ENCODE data around the gene ZNF428.
"Not testable (repeated sequence)": the region's sequence is repeated elsewhere in the genome, so short reads cannot be mapped to it uniquely, and the experiment has no call there.

Gene ZNF428

GRCh38 chr19:43595999-43596841 is 23.2 kb downstream of the ZNF428 start, which contains the start of the genes IRGQ and ZNF576:
TSS of gene IRGQ (minus strand) at chr19:43596134. CDS start at chr19:43595338, 796 bp downstream.
TSS of gene ZNF576 (plus strand) at chr19:43596595. CDS start at chr19:43597109, 514 bp downstream.
- no peaks in the 10 kb centered on the region for H3K9me3 Mint-ChIP-seq
- peaks cover 39% of the 10 kb centered on the region for H3K4me1 Mint-ChIP-seq (ENCODE audit: low read depth)
- peak within 1 kb of the TSS; percentile 100 for H3K4me3 Mint-ChIP-seq
- peak; percentile 100 for DNase-seq
- H3K27ac Mint-ChIP-seq: peak within 1 kb of the TSS; percentile 100
- no peaks in the 10 kb centered on the region for H3K27me3 Mint-ChIP-seq
- peaks cover 85% of the 10 kb centered on the region for H3K36me3 Mint-ChIP-seq (ENCODE audit: low read depth)

GRCh38 chr19:43595605-43595998 is 23.8 kb downstream of the ZNF428 start:
- no peak for DNase-seq
- Mint-ChIP-seq H3K4me1 (ENCODE audit: low read depth) (peaks cover 39% of the 10 kb centered on the region), H3K36me3 (ENCODE audit: low read depth) (peaks cover 85% of the 10 kb centered on the region), H3K27ac (peak overlapping the region; percentile 100), H3K9me3 (no peaks in the 10 kb centered on the region), H3K27me3 (no peaks in the 10 kb centered on the region), H3K4me3 (peak overlapping the region; percentile 100)

- H3K36me3 Mint-ChIP-seq (ENCODE audit: low read depth): peaks cover 85% of the 10 kb centered on the region
- peak overlapping the region; percentile 100 for H3K4me3 Mint-ChIP-seq
- H3K27ac Mint-ChIP-seq: peak overlapping the region; percentile 100
- H3K4me1 Mint-ChIP-seq (ENCODE audit: low read depth): peaks cover 41% of the 10 kb centered on the region
- H3K27me3 Mint-ChIP-seq: no peaks in the 10 kb centered on the region
- H3K9me3 Mint-ChIP-seq: no peaks in the 10 kb centered on the region
- DNase-seq: peak; percentile 82
Observed at GRCh38 chr19:43594710-43595604, 24.5 kb downstream of the ZNF428 start.

- Mint-ChIP-seq H3K4me3 (peak overlapping the region; percentile 100), H3K4me1 (ENCODE audit: low read depth) (peaks cover 42% of the 10 kb centered on the region), H3K27me3 (no peaks in the 10 kb centered on the region), H3K36me3 (ENCODE audit: low read depth) (peaks cover 82% of the 10 kb centered on the region), H3K9me3 (no peaks in the 10 kb centered on the region), H3K27ac (peak overlapping the region; percentile 57)
- no peak for DNase-seq
Observed at GRCh38 chr19:43594081-43594697, 25.2 kb downstream of the ZNF428 start.

GRCh38 chr19:43592800-43593350 is 26.6 kb downstream of the ZNF428 start:
- no peak overlapping the region for H3K4me3 Mint-ChIP-seq
- DNase-seq: no peak
- no peak overlapping the region for H3K27ac Mint-ChIP-seq
- peaks cover 77% of the 10 kb centered on the region for H3K36me3 Mint-ChIP-seq (ENCODE audit: low read depth)
- H3K9me3 Mint-ChIP-seq: no peaks in the 10 kb centered on the region
- H3K4me1 Mint-ChIP-seq (ENCODE audit: low read depth): peaks cover 31% of the 10 kb centered on the region
- H3K27me3 Mint-ChIP-seq: no peaks in the 10 kb centered on the region

GRCh38 chr19:43591904-43592772 is 27.3 kb downstream of the ZNF428 start:
- Mint-ChIP-seq H3K9me3 (no peaks in the 10 kb centered on the region), H3K4me3 (no peak overlapping the region), H3K36me3 (ENCODE audit: low read depth) (peaks cover 72% of the 10 kb centered on the region), H3K27me3 (no peaks in the 10 kb centered on the region), H3K27ac (no peak overlapping the region), H3K4me1 (ENCODE audit: low read depth) (peaks cover 24% of the 10 kb centered on the region)
- no peak for DNase-seq

- H3K9me3 Mint-ChIP-seq: no peaks in the 10 kb centered on the region
- H3K27ac Mint-ChIP-seq: peak overlapping the region; percentile 56
- DNase-seq: no peak
Observed at GRCh38 chr19:43589678-43590077, 29.8 kb downstream of the ZNF428 start.

GRCh38 chr19:43589277-43589676 is 30.2 kb downstream of the ZNF428 start:
- no peaks in the 10 kb centered on the region for H3K9me3 Mint-ChIP-seq
- no peak overlapping the region for H3K4me3 Mint-ChIP-seq
- no peak overlapping the region for H3K27ac Mint-ChIP-seq
- no peaks in the 10 kb centered on the region for H3K27me3 Mint-ChIP-seq
- no peak for DNase-seq
- peaks cover 19% of the 10 kb centered on the region for H3K4me1 Mint-ChIP-seq (ENCODE audit: low read depth)
- peaks cover 63% of the 10 kb centered on the region for H3K36me3 Mint-ChIP-seq (ENCODE audit: low read depth)

More at GRCh38 chr19:43589678-43590077, 29.8 kb downstream of the ZNF428 start:
- Mint-ChIP-seq H3K4me3 (no peak overlapping the region), H3K27me3 (no peaks in the 10 kb centered on the region), H3K4me1 (ENCODE audit: low read depth) (peaks cover 17% of the 10 kb centered on the region), H3K36me3 (ENCODE audit: low read depth) (peaks cover 67% of the 10 kb centered on the region)

- DNase-seq, H3K4me3 Mint-ChIP-seq, H3K9me3 Mint-ChIP-seq, H3K27me3 Mint-ChIP-seq, H3K27ac Mint-ChIP-seq: not testable (repeated sequence)
- Mint-ChIP-seq H3K4me1 (ENCODE audit: low read depth) (peaks cover 13% of the 10 kb centered on the region), H3K36me3 (ENCODE audit: low read depth) (peaks cover 46% of the 10 kb centered on the region)
Observed at GRCh38 chr19:43587029-43587428, 32.4 kb downstream of the ZNF428 start.

- Mint-ChIP-seq H3K27ac (no peak overlapping the region), H3K27me3 (no peaks in the 10 kb centered on the region), H3K4me3 (no peak overlapping the region), H3K4me1 (ENCODE audit: low read depth) (peaks cover 13% of the 10 kb centered on the region), H3K9me3 (no peaks in the 10 kb centered on the region), H3K36me3 (ENCODE audit: low read depth) (peaks cover 41% of the 10 kb centered on the region)
- DNase-seq: no peak
Observed at GRCh38 chr19:43586346-43586745, 33.1 kb downstream of the ZNF428 start.

GRCh38 chr19:43584484-43584883 is 34.9 kb downstream of the ZNF428 start:
- Mint-ChIP-seq H3K4me1 (ENCODE audit: low read depth) (peaks cover 12% of the 10 kb centered on the region), H3K36me3 (ENCODE audit: low read depth) (peaks cover 26% of the 10 kb centered on the region), H3K27me3 (no peaks in the 10 kb centered on the region), H3K9me3 (no peaks in the 10 kb centered on the region), H3K4me3 (no peak overlapping the region), H3K27ac (peak overlapping the region; percentile 75)
- no peak for DNase-seq

GRCh38 chr19:43582495-43582894 is 36.9 kb downstream of the ZNF428 start:
- H3K4me3 Mint-ChIP-seq: no peak overlapping the region
- peaks cover 17% of the 10 kb centered on the region for H3K4me1 Mint-ChIP-seq (ENCODE audit: low read depth)
- no peak overlapping the region for H3K27ac Mint-ChIP-seq
- no peaks in the 10 kb centered on the region for H3K27me3 Mint-ChIP-seq
- peaks cover 17% of the 10 kb centered on the region for H3K36me3 Mint-ChIP-seq (ENCODE audit: low read depth)
- DNase-seq: no peak
- H3K9me3 Mint-ChIP-seq: no peaks in the 10 kb centered on the region

- no peaks in the 10 kb centered on the region for H3K27me3 Mint-ChIP-seq
- H3K27ac Mint-ChIP-seq: no peak overlapping the region
- H3K9me3 Mint-ChIP-seq: no peaks in the 10 kb centered on the region
- H3K4me3 Mint-ChIP-seq: peak overlapping the region; percentile 26
- DNase-seq: no peak
- H3K4me1 Mint-ChIP-seq (ENCODE audit: low read depth): peaks cover 18% of the 10 kb centered on the region
- peaks cover 10% of the 10 kb centered on the region for H3K36me3 Mint-ChIP-seq (ENCODE audit: low read depth)
Observed at GRCh38 chr19:43581467-43581866, 38.0 kb downstream of the ZNF428 start.
